Measurements from ENCODE around the gene KIF21A. TPM values are rescaled to one million over a fixed set of nuclear protein-coding genes. Genes with fewer than 3 reads are reported as not detected.

The KIF21A gene
- polyA plus RNA-seq, 1 donor from 2014 or later = 130 TPM

- Histone ChIP-seq H3K27me3 (ENCODE audit: insufficient read depth, low read depth, low read length) (no peaks in the 10 kb centered on the region), H3K4me2 (ENCODE audit: low read length) (no peak overlapping the region), H4K20me1 (ENCODE audit: insufficient read depth) (no peaks in the 10 kb centered on the region), H3K4me3 (ENCODE audit: low read length) (no peak overlapping the region), H3F3A (ENCODE audit: insufficient read depth, low read length, poor library complexity, severe bottlenecking) (no peaks in the 10 kb centered on the region), H3K27ac (ENCODE audit: low read length) (no peak overlapping the region), H3K9me2 (ENCODE audit: insufficient read depth, low read length) (no peaks in the 10 kb centered on the region), H3K79me2 (replicated peaks; ENCODE audit: insufficient read depth, low read length) (no peaks in the 10 kb centered on the region), H2AFZ (ENCODE audit: low read depth, low read length) (no peak overlapping the region), H3K36me3 (ENCODE audit: insufficient read depth, low read length) (peaks cover 22% of the 10 kb centered on the region), H3K9me3 (ENCODE audit: low read length) (no peaks in the 10 kb centered on the region), H3K9ac (ENCODE audit: low read length) (no peak overlapping the region)
- TF ChIP-seq CTCF (IDR thresholded peaks at IDR 0.05; ENCODE audit: poor library complexity, severe bottlenecking) (no peak), SMC3 (conservative IDR thresholded peaks at IDR 0.05; ENCODE audit: poor library complexity) (no peak), EP300 (conservative IDR thresholded peaks at IDR 0.05; ENCODE audit: poor library complexity, severe bottlenecking) (no peak), POLR2AphosphoS5 (IDR thresholded peaks at IDR 0.05) (no peak), TAF1 (IDR thresholded peaks at IDR 0.05; ENCODE audit: low read depth) (no peak), EZH2 (IDR thresholded peaks at IDR 0.05; ENCODE audit: borderline replicate concordance, insufficient read depth, low read length, poor library complexity, severe bottlenecking) (no peak), RAD21 (conservative IDR thresholded peaks at IDR 0.05) (no peak), REST (IDR thresholded peaks at IDR 0.05; ENCODE audit: borderline replicate concordance) (no peak), MXI1 (conservative IDR thresholded peaks at IDR 0.05; ENCODE audit: poor library complexity, severe bottlenecking) (no peak)
Observed at GRCh38 chr12:39357041-39357440, 85.9 kb downstream of the KIF21A start.

GRCh38 chr12:39355841-39356240 lies 87.1 kb downstream of the KIF21A start:
- H3K9ac ChIP-seq (ENCODE audit: low read length) = no peak overlapping the region
- no peaks in the 10 kb centered on the region for H3K79me2 ChIP-seq (replicated peaks; ENCODE audit: insufficient read depth, low read length)
- H3K9me2 ChIP-seq (ENCODE audit: insufficient read depth, low read length) = no peaks in the 10 kb centered on the region
- H4K20me1 ChIP-seq (ENCODE audit: insufficient read depth) = no peaks in the 10 kb centered on the region
- no peaks in the 10 kb centered on the region for H3K9me3 ChIP-seq (ENCODE audit: low read length)
- H3K27ac ChIP-seq (ENCODE audit: low read length) = no peak overlapping the region
- H3K27me3 ChIP-seq (ENCODE audit: insufficient read depth, low read depth, low read length) = no peaks in the 10 kb centered on the region
- H3K4me3 ChIP-seq (ENCODE audit: low read length) = no peak overlapping the region
- TF ChIP-seq TAF1 (IDR thresholded peaks at IDR 0.05; ENCODE audit: low read depth) (no peak), REST (IDR thresholded peaks at IDR 0.05; ENCODE audit: borderline replicate concordance) (no peak), CTCF (IDR thresholded peaks at IDR 0.05; ENCODE audit: poor library complexity, severe bottlenecking) (no peak)
- peaks cover 26% of the 10 kb centered on the region for H3K36me3 ChIP-seq (ENCODE audit: insufficient read depth, low read length)
- no peak overlapping the region for H2AFZ ChIP-seq (ENCODE audit: low read depth, low read length)
- H3K4me2 ChIP-seq (ENCODE audit: low read length) = no peak overlapping the region
- H3F3A ChIP-seq (ENCODE audit: insufficient read depth, low read length, poor library complexity, severe bottlenecking) = no peaks in the 10 kb centered on the region

All from neural cell (in vitro differentiated cells).